Fibroblast of peridontal ligament (primary cell): Measurements from ENCODE around the gene PTS.

ENCODE experiments used
- DNase-seq: peaks from one replicate; pipeline ENCODE4 v3.0.0-alpha.2; 2010; ENCODE audit errors: extremely low read depth

PTS gene

DNA sequence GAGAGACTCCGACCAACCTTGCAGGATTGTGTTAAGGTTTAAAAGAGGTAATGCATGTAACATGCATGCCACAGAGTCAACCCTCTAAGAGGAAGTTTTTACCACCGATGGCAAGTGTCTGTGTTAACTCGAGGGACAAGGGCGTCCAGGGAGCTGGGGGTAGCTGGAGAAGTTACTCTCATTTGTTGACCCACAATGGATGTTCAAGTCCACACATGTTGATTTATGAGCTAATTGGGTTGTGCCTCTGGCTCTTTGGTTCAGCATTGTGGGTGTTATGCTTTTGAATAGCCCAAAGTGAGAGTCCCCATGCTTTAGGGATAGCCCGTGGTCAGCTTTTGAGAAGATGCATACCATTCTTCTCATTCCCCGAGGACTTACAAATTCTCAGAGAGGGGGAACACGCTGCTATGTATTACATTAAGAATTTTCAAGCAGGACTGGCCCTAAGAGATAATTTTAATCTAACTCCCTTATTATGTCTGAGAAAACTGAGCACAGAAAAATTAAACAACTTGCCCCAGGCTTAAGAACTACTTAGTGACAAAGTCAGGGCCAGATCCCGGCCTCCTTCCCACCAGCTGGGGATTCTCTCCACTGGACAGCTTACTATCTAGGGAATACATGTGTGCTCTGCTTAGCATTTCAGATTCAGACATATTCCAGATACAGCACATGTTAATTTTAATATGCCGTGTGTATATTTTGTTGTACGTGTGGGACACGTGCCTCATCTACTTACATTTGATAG lies 39.6 kb downstream of the PTS start:
- no peak for DNase-seq

DNA sequence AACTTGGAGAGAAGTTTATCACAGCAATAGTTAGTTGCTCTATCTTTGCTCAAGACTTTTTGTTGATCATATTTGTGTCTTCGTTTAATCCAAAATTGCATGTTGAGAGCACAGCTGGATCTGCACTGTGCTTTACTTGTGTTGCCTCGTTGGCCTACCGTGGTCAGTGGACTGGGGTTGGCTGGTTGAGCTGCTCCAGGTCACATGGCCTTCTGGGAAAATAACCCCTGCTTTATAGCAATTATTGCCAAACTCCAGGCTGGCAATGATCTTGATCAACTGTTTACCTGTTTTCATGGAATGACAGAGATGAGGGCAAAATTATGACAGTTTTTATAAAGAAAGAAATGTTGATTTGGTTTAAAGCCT lies 40.2 kb downstream of the PTS start:
- no peak for DNase-seq

DNA sequence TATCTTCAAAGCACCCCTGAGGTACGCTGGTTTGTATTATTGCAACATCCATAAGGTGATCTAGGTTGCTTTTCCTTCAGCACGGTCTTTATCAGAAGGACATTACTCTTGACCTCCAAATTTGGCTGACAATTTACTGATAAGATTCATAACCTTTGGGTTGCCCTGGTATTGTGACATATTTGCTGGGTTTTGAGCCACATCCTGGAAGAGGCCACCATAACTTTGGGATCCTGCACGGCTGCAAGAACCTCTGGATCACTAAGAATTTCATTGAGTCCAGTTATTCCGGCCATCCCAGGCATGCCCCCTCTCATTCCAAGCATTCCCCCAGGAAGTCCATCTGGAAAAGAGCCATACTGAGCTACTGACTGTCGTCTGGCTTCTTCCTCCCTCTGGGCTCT lies 41.0 kb downstream of the PTS start:
- no peak for DNase-seq

DNA sequence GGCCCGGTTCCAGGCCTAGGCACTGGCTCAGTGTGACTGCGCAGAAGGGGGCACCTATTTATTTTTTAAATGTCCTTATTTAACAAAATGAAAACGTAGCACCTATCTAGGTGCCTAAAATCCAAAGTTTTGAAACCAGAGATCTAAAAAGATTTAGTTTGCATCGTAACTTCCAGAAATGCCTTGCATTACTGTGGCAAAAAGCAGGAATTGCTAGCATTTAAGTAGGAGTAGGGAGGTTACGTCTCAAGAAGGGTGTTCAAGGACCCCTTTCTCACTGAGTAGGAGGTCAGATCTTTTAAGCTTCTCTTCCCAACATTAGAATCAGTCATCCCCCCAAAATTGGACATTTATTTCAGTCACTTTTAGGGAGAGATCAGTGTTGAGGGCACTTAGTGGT lies 42.2 kb downstream of the PTS start:
- DNase-seq: no peak

DNA sequence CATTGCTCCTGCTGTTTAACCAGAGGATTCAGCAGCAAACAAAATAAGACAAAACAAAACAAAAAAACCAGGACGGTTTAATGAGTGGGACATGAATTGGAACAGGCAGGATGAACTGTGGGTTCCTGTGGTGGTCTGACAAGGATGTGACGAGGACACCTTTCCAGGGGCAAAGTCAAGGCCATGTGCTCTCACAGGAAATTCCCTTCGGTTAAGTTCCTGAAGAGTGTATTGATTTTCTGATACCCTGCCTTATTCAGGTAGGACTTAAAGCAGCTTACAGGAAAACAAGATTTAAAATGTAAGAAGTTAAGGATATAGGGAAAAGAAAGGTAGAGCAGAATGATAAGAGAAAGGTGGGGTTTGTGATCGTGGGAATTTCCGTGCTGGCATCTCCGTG lies 42.9 kb downstream of the PTS start:
- no peak for DNase-seq

DNA sequence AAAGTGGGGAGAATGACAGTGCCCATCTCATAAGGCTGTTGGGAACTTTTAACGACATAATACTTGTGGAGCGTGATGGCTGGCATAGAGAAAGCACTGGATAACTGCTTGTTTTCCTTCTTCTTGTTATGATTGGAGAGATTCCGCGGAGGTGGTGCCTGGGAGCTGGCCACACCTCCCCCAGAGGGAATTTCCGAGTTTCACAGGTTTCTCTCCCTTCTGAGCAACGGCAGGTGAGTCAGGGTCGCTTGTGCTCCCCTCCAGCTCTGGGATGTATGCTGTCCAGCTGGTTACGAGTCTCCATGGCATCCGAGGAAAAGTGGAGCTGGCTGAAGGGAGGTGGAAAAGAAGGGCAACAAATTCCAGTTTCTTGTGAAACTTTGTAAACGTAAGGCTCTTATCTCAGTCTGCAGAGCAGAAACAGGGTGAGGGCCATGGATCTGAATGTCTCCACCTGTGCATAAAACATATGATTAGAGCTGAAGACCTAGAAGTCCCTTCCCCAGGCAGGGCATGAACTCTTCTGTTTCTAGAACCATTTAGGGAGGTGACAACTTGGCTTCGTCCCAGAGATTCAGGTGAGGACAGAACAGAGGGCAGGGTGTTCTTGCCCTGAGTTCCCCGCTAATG lies 44.4 kb downstream of the PTS start:
- no peak for DNase-seq

DNA sequence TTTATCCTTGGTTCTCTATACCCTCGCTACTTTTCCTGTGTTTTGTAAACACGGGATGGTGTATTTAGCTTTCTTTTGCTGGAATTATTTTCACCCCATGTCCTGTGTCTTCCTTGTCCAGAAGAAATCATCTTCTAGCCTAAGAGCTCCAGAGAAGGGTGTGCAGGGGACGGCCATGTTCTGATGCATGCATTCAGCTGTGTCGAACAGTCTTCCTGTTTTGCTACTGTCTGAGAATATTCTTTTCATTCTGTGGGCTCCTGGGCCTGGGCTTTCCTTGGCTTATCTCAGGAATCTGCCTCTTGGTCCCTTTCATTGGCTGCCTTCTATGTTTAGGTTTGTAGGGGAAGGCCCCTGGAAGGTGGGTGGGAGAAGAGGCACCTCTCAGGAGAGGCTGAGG lies 45.0 kb downstream of the PTS start:
- no peak for DNase-seq

DNA sequence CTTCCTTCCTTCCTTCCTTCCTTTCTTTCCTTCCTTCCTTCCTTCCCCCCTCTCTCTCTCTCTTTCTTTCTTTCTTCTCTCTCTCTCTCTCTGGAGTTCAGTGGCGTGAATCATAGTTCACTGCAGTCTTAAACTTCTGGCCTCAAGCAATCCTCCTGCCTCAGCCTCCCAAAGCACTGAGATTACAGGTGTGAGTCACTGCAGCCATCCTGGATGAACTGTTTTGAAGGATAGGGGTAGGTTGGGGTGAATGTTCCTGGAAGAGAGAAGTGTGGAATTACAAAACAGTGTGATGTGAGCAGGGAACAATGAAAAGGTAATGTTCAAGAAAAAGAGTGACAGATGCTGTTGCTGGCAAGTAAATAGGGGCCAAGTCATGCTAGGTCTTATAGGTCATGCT lies 46.8 kb downstream of the PTS start:
- DNase-seq: no peak

DNA sequence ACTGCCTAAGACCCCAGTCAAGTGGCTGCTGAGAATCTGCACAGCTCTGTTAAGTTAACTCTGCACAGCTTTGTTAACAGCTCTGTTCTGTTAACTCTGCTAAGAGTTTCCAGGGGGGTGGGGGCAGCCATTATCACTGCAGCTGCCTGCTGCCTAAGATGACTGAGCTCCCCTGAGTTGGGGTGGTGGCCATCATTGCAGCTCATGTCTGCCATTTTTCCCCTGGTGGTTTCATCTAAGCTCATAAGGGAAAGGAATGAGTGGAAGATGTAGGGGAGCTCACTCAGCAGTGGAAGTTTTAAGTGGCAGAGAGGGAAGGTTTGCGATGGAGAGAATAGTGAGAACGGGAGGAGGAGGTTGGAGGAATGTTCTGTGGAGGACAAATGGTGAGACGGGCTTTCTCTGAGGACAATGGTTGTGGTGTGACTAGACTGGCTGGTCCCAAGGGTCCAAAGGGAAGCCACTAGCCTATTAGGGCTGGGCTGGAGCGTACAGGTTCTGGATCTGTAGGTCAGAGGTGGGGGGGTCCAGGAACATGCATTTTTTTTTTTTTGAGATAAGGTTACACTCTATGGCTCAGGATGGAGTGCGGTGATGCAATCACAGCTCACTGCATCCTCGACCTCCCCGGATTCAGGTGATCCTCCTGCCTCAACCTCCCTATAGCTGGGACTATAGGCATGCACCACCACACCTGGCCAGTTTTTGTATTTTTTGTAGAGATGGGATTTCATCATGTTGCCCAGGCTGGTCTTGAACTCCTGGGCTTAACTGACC lies 48.0 kb downstream of the PTS start:
- no peak for DNase-seq

DNA sequence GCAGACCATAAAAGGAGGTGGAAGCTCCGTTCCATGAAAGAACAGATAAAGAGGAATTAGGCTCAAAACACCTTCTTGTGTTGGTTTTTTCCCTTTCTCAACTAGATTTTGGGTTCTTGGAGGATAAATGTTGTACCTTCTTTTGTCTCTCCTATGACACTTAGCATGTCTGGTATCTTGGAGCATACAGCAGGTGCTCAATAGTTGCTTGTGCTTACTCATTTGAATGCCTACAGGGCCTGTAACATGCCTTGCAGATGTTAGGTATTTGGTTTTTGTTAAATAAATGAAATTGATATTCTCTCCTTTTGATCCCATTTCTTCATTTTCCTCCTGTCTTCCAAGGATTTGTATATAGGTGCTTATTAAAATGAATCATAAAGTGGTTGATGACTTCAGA lies 50.8 kb downstream of the PTS start:
- no peak for DNase-seq

DNA sequence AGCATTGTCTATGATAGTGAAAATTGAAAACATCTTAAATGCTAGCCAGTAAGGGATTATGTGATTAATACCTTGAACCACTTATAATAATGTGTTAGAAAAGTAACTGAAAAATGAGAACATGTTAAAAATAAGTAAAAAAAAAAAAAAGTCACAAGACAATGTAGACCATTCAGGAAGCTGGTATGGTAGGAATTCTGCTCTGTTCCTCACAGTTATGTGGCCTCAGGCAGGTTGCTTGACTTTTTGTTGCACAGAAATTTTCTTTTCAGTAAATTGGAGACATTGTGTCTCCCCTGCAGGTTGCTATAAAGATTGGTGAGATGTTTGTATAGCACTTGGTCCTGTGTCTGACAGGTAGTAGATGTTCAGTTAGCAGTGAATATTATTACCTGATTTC lies 51.7 kb downstream of the PTS start:
- DNase-seq: no peak

DNA sequence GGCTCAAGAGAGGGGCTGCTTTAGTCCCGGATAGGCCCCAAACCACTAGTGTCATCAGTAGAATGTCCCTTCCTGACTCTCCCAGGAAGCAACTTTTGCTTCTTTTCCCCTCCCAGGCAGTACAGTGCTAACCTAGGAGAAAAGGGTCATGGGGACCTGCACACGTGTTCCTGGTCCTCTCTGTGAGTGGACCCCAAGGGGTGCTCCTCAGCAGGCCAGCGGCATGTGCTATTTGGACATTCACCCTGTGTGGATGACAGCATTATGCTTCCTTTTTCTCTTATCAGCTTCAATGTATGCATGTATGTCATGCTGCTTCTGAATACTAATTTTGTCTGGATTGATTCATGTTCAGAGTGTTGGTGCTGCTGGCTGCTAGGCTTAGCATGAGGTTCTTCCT lies 52.6 kb downstream of the PTS start:
- DNase-seq: no peak

DNA sequence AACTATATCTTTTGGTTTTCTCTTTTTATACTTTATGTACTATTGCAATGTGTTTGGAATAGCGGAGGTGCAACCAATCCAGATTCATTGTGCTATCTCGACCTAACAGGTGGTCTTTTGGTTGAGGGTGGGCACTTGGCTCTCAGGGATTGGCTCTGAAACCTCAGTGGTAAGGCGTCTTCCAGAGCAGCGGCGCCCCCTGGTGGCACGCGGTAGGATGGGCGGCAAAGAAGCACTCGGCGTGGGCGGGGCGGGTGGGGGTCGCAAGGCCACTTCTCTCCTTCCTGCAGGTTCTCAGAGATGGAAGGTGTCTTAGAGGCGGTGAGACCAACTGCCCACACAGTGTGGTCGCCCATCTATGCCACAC lies 53.7 kb downstream of the PTS start:
- DNase-seq: peak; percentile 44

DNA sequence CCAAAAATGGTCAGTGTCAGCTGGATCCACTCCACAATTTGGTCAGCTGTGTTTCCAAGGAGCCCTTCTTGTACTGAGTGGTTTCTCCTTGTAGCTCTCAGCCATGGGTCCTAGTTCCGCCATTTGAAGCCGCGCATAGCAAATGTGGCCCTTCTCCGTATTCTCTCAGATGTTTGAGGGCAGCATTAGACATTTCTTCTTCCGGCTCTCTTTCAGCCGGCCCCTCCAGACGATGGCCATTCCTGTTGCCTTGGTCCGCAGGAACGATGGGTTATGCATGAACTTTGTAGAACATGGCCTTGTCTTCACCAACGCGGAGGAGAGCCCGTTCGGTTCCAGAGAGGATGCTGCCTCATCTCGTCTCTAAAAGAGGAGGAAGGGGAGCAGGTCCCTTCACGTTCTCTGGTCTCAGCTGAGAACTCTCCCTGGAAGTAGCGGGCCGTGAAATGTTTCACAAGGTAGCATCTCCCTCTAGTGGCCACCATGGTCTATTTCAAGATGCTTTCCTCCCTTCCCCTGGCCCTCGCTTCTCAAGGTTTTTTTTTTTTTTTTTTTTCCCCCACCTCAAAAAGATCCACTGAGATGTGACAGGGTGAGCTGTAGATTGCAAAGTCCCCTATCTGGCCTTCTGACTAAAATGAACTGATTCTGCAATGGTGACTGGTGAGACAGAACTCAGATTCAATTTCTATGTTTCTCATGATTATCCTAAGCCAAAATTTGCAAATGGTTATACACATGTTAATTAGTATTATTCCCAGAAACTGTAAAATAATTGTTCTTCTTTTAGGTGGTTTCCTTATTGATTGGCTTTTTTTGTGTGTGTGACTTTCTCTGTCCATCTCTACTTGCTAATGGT lies 54.3 kb downstream of the PTS start:
- peak; percentile 87 for DNase-seq

DNA sequence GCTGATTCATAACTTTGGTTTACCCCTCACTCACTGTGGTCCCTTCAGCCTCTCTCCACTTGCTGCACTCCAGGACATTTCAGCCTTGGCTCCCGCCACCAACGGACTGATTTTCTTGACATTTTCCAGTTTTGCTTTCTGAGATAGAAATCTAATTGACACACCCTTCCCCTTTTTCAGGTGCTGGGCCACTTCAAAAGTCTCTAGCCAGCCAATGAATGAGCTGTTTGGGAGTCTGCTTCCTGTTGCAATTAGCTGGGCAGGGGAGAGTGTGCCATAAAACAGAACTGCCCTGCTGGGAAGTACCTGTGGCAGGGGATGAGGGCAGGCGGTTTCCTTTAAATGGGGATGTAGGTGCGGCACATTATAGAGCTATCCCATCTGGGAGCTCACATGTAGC lies 55.5 kb downstream of the PTS start:
- no peak for DNase-seq
